ENCODE measurements around the gene GPX1.
"Not testable (repeated sequence)": the region's sequence is repeated elsewhere in the genome, so short reads cannot be mapped to it uniquely, and the experiment has no call there.

Gene GPX1

GRCh38 chr3:49357443-49358216, 523 bp downstream of the GPX1 start:
- peak; percentile 30 for DNase-seq

DNA sequence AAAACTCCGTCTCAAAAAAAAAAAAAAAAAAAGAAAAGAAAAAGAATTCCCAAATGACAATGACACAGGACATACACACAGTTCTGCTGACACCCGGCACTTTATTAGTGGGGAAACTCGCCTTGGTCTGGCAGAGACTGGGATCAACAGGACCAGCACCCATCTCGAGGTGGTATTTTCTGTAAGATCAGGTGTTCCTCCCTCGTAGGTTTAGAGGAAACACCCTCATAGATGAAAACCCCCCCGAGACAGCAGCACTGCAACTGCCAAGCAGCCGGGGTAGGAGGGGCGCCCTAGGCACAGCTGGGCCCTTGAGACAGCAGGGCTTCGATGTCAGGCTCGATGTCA, 1.1 kb downstream of the GPX1 start:
- DNase-seq: not testable (repeated sequence)

DNA sequence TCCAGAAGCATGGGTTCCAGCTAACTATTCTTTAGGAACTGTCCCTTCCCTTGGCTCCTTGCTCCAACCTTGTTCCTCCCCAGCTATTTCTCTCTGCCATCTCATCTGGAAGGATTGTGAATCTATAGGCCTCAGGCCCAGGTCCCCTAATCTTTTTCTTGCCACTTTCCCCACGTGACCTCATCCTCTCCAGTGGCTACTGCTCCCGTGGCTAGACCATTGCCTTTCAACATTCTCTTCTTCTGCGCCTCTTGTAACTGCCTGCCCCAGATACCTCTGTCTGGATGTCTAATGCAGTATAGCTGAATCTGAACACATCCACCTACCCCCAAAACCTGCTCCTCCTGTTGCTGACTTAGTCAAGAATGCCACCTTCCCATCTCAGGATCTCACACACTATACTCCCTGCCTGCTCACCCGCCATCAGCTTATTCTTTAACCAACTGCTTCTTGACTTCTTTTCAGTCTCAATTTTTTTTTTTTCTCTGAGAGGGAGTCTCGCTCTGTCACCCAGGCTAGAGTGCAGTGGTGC, 5.2 kb downstream of the GPX1 start:
- no peak for DNase-seq

DNA sequence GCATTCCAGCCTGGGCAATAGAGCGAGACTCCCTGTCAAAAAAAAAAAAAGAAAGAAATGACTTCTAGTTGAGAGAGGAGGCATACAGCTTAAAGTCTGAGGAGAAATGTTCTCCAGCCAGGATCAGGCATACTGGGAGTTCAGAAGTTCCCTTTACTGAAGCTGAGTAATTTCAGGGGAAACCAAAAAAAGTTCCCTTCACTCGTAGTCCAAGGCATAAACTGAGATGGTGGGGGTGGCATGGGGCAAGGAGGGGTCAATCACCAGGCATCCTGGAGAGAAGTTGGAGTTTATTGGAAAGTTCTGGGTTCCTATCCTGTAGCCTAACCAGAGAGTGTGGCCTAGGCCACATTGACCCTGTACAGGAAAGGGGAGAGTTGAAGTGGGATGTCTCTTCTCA, 5.9 kb downstream of the GPX1 start:
- DNase-seq: no peak

DNA sequence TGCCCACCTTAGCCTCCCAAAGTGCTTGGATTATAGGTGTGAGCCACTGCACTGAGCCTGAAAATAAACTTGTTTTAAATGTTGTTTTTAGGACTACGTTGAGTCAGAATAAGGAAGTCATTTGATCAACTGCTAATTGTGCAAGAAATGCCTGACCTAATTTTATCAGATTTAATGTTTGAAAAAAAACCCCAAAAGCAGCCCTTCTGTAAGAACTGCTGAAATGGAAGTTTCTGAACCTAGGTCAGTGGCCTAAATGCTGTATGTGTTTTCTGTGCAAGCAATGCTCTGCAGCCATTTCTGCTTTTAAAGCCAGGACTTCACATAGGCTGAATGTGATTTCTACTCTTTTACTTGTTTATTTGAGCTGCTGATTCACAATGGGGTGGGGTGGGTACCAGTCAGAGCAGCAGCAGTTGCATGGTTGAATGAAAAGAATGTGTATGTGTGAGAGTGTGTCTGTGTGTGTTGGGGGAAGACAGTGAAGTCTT, 6.6 kb downstream of the GPX1 start:
- DNase-seq: no peak

- DNase-seq: no peak
Observed at GRCh38 chr3:49349348-49350114, 8.6 kb downstream of the GPX1 start.

DNA sequence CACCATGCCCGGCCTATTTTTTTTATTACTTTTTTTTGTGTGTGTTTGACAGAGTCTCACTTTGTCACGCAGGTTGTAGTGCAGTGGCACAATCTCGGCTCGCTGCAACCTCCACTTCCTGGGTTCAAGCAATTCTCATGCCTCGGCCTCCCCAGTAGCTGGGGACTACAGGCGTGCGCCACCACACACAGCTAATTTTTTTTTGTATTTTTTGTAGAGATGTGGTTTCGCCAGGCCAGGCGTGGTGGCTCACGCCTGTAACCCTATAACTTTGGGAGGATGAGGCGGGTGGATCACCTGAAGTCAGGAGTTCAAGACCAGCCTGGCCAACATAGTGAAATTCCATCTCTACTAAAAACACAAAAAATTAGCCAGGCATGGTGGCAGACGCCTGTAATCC, 9.8 kb downstream of the GPX1 start:
- not testable (repeated sequence) for DNase-seq

GRCh38 chr3:49346797-49347251, 11.3 kb downstream of the GPX1 start:
- no peak for DNase-seq

GRCh38 chr3:49343163-49343562, 15.0 kb downstream of the GPX1 start:
- no peak for DNase-seq

DNA sequence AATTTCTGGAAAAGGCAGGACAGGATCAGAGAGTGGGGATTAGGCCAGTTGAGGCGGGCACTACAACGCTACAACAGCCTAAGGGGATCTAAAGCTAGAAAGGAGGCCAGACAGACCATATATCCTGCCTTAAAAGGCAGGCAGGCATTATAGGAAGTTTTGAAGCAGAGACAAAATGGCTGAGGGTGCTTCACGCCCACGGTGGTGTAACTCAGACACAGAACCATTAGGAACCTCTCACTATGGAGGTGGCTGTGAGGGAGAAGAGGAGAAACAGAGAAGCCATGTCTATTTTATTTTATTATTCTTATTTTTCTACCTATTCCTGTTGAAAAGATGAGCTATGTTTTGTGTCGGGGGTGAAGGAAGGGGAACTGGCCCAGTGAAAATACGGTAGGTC, 16.2 kb downstream of the GPX1 start:
- DNase-seq: no peak

DNA sequence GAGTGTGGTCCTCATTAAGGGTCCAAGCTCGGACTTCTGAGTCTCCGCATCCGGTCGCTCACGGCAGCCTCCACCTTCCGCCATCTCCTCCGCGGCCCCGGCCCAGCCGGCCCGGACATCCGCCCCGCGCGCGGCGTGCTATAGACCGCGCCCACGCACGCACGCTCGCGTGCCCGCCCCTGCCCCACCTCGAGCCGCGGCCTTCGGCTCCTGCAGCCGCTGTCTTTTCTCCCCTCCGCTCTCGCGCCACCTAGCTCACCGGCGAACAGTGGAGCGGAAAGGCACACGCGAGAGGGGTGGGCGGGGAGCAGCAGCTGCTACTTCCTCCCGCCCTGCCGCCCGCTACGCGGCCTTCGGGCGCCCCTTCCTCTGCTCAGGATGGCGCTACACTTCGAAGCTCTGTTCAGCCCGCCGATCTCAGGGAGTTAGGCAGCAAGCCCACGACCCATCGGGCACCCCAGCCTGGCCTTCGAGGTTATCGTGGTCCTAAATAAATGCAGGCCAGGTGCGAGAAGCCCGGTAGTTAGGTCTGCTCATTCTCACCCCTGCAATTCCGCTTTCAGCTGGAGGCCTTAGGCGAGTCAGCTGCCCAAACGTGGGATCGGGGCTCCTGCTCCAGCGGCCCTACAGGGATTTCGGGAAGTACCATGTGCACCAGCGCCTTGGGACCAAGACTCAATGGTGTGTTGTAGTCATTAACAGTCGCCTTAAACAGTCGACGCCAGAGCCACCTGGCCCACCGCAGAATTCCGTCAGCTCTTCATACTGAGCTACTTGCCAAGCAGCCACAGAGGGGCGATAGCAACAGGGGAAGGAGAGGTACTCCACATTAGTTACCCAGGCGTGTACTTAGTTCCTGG, 18.0 kb downstream of the GPX1 start, which contains the start of gene USP4:
USP4 (minus strand) TSS at position 113 of the 860 bp plus-strand sequence; CDS start at position 84, 29 bp downstream.
- DNase-seq: peak; percentile 90

- peak; percentile 13 for DNase-seq
Observed at GRCh38 chr3:49339581-49339940, 18.6 kb downstream of the GPX1 start.

DNA sequence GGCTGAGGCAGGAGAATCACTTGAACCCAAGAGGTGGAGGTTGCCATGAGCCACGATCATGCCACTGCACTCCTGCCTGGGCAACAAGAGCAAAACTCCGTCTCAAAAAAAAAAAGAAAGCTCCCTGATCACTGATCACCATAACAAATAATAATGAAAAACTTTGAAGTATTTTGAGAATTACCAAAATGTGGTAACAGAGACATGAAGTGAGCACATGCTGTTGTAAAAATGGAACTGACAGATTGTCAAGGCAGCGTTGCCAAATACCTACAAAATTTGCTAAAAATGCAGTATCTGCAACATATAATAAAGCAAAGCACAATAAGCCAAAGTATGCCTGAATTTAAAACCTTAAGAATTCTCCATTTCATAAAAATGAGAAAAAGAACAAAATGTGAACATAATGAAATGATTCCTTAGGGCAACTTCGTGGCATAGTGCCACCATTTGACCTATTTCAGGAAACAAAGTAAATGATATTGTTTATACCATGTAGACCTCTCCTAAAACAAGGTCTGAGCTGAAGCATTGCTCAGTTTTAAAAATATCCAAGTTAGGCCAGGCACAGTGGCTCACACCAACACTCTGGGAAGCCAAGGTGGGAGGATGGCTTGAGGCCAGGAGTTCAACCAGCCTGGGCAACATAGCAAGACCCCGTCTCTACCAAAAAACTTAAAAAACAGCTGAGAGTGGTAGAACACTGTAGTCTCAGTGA, 24.1 kb downstream of the GPX1 start:
- DNase-seq: no peak

DNA sequence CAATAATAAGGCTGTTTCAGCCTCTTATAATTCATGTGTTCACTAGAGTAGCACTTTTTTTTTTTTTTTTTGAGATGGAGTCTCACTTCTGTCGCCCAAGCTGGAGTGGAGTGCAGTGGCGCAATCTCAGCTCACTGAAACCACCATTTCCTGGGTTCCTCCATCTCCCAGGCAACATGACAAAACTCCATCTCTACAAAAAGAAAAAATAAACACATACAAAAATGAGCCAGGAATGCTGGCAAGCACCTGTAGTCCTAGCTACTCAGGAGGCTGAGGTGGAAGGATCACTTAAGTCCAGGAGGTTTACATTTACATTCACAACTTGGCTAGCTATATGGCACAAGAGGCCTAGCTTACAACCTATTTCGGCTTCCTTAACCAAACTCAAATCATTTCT, 25.1 kb downstream of the GPX1 start:
- DNase-seq: peak; percentile 4

DNA sequence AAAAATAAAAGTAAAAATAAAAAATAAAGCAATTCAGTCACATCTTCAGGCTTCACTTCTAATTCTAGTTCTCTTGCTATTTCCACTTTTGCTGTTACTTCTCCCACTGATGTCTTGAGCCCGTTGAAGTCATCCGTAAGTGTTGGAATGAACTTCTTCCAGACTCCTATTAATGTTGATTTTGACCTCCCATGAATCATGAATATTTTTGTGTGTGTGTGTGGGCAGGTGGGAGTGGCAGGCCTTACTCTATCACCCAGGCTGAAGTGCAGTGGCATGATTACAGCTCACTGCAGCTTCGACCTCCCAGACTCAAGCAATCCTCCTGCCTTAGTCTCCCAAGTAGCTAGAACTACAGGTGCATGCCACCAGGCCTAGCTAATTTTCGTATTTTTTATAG, 29.0 kb downstream of the GPX1 start:
- DNase-seq: no peak

- DNase-seq: not testable (repeated sequence)
Observed at GRCh38 chr3:49328350-49328749, 29.8 kb downstream of the GPX1 start.

GRCh38 chr3:49327485-49327884, 30.7 kb downstream of the GPX1 start:
- DNase-seq: no peak

DNA sequence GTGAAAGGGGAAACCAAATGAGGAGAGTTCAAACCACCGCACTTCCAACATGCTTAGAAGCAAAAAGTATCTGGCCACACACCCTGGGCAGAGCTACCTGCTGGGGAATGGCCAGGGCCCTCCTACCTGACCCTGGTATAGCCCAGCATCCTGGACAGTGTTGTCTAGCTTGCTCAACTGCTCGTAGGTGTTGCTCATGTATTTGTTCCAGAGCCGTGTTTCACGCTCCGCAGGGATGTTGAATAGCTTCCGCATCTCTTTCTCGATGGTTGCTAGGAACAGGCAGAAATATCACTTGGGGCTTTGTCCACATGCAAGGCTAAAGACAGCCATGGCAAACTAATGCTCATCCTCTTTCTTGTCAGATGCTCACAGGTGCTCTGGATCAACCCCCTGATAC, 33.4 kb downstream of the GPX1 start:
- no peak for DNase-seq

DNA sequence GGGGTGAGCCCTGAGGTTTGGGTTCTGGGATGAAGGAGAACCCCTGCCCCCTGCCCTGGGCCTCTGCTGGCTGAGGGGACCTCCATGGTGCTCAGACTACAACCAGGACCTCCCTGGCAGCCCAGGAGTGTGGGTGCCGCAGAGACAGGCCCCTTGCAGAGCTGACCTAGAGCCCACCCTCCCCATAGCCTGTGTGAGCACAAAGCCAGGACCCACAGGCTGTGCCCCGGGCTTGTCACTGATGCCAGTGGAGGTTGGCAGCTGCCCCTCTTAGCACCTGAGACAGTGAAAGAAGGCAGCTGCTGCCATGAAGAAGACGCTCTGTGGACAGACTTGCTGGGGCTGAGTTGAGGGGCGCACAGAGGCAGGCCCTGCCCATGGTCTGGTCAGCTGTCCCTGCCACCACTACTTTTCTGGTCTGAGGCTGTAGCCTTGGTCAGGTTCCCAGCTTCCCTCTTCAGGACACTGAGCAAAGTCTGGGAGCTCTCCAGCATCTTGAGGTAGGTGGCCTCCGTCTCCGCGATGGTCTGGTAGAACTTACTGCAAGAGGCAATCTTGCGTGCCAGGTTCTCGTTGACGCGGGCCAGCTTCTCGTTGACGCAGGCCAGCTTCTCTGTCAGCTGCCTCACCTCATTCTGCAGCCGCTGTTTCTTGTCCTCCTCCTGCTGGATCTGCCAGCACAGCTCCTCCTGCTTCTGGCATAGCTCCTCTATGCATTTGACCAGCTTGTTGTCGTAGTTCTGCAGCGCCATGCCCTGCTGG, 41.3 kb downstream of the GPX1 start:
- no peak for DNase-seq

DNA sequence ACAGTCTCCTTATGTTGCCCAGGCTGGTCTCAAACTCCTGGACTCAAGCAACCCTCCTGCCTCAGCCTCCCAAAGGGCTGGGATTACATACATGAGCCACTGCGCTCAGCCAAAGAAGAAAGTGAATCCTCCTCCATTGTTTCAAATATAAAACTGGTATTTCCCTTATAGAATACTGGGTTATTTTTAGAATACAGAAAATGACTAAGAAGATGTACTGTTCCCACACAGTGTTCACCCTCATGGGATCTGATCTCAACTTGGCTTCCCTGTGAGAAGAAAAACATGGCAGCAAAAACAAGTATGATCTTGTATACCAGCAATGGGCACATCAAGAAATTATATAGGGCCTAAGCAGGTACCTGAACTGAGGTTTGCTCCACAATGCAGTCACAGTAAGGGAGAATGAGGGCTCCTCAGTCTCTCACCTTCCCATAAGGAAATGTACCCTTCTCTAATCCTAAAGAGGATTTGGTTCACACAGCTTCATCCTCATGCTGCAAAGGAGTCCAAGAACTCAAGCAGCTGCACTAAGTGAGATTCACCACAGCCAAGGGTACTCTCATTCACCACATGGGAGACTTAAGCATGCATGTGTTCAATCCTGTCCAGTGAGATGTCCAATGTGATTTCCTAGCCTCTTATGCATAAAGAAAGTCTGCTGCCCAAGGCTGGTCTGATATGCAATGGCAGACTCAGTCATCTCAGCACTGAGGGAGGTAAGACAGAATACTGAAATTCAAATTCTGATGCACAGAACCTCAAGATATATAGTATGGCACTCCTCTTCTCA, 44.1 kb downstream of the GPX1 start:
- DNase-seq: no peak

- DNase-seq: no peak
Observed at GRCh38 chr3:49311283-49311682, 46.9 kb downstream of the GPX1 start.

All from activated effector memory CD4-positive, alpha-beta T cell treated with Interleukin-2 at 50 U/mL for 16 hours (primary cell).